ENCODE results near the gene CUL4A.

DNA sequence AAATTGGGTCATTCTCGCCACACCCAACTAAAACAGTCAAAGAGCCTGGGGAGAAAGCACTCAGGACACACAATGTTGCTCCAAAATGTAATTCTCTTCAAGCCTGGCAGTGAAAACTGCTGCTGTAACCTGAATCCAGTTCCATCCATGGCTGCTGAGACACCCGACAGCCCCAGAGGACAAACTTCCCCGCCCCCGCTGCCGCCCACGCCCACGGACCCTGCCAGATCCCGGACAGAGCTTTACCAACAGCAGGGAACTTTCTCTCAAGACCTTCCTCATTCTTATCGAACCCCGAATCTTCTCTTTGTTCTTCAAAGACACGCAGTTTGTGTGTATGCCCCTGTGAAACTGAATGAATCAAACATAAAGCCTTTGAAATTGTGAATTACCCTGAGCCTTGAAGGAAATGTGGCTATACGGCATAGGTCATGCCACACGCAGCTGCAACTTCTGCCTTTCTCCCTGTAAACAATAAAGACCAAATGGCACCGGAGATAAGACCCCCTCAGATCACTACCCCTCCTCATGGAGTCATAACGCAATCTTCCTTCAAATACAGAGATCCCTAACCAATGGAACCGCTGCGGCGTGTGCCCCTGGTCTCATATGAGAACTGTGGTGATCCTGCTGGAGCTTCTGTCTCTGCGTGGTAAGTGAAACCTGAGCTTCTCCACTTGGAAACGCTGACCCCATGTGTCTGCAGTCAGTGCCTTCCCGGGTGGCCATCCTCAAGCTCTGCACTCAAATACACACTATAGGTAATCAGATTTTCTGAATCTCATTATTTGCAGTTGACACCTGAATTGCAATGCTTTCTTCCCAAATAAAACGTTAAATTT is 82.8 kb downstream of the CUL4A start:
- TF ChIP-seq, protein P1, sequence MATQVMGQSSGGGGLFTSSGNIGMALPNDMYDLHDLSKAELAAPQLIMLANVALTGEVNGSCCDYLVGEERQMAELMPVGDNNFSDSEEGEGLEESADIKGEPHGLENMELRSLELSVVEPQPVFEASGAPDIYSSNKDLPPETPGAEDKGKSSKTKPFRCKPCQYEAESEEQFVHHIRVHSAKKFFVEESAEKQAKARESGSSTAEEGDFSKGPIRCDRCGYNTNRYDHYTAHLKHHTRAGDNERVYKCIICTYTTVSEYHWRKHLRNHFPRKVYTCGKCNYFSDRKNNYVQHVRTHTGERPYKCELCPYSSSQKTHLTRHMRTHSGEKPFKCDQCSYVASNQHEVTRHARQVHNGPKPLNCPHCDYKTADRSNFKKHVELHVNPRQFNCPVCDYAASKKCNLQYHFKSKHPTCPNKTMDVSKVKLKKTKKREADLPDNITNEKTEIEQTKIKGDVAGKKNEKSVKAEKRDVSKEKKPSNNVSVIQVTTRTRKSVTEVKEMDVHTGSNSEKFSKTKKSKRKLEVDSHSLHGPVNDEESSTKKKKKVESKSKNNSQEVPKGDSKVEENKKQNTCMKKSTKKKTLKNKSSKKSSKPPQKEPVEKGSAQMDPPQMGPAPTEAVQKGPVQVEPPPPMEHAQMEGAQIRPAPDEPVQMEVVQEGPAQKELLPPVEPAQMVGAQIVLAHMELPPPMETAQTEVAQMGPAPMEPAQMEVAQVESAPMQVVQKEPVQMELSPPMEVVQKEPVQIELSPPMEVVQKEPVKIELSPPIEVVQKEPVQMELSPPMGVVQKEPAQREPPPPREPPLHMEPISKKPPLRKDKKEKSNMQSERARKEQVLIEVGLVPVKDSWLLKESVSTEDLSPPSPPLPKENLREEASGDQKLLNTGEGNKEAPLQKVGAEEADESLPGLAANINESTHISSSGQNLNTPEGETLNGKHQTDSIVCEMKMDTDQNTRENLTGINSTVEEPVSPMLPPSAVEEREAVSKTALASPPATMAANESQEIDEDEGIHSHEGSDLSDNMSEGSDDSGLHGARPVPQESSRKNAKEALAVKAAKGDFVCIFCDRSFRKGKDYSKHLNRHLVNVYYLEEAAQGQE (tag by site-specific recombination; IDR thresholded peaks at IDR 0.05), result no peak
- TF ChIP-seq, protein P2, sequence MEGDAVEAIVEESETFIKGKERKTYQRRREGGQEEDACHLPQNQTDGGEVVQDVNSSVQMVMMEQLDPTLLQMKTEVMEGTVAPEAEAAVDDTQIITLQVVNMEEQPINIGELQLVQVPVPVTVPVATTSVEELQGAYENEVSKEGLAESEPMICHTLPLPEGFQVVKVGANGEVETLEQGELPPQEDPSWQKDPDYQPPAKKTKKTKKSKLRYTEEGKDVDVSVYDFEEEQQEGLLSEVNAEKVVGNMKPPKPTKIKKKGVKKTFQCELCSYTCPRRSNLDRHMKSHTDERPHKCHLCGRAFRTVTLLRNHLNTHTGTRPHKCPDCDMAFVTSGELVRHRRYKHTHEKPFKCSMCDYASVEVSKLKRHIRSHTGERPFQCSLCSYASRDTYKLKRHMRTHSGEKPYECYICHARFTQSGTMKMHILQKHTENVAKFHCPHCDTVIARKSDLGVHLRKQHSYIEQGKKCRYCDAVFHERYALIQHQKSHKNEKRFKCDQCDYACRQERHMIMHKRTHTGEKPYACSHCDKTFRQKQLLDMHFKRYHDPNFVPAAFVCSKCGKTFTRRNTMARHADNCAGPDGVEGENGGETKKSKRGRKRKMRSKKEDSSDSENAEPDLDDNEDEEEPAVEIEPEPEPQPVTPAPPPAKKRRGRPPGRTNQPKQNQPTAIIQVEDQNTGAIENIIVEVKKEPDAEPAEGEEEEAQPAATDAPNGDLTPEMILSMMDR (tag by site-specific recombination; IDR thresholded peaks at IDR 0.05), result no peak
- TF ChIP-seq ZNF423 (tag by site-specific recombination; IDR thresholded peaks at IDR 0.05) (no peak), ZNF621 (tag by site-specific recombination; IDR thresholded peaks at IDR 0.05) (no peak), ZFHX2 (tag by site-specific recombination; conservative IDR thresholded peaks at IDR 0.05) (peak; percentile 94), REPIN1 (tag by site-specific recombination; IDR thresholded peaks at IDR 0.05; ENCODE audit: low read depth) (no peak), ZNF292 (tag by site-specific recombination; IDR thresholded peaks at IDR 0.05; ENCODE audit: borderline replicate concordance, low read depth) (no peak), ZBTB1 (tag by site-specific recombination; IDR thresholded peaks at IDR 0.05) (no peak), ZNF510 (tag by site-specific recombination; IDR thresholded peaks at IDR 0.05; ENCODE audit: insufficient replicate concordance) (no peak), PRDM1 (tag by site-specific recombination; IDR thresholded peaks at IDR 0.05) (peak; percentile 50), ZBTB17 (tag by site-specific recombination; IDR thresholded peaks at IDR 0.05) (peak; percentile 81), ZNF791 (tag by site-specific recombination; IDR thresholded peaks at IDR 0.05) (no peak)
- TF ChIP-seq, protein P3, sequence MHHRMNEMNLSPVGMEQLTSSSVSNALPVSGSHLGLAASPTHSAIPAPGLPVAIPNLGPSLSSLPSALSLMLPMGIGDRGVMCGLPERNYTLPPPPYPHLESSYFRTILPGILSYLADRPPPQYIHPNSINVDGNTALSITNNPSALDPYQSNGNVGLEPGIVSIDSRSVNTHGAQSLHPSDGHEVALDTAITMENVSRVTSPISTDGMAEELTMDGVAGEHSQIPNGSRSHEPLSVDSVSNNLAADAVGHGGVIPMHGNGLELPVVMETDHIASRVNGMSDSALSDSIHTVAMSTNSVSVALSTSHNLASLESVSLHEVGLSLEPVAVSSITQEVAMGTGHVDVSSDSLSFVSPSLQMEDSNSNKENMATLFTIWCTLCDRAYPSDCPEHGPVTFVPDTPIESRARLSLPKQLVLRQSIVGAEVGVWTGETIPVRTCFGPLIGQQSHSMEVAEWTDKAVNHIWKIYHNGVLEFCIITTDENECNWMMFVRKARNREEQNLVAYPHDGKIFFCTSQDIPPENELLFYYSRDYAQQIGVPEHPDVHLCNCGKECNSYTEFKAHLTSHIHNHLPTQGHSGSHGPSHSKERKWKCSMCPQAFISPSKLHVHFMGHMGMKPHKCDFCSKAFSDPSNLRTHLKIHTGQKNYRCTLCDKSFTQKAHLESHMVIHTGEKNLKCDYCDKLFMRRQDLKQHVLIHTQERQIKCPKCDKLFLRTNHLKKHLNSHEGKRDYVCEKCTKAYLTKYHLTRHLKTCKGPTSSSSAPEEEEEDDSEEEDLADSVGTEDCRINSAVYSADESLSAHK (tag by site-specific recombination; IDR thresholded peaks at IDR 0.05), result no peak
- TF ChIP-seq, protein P4, sequence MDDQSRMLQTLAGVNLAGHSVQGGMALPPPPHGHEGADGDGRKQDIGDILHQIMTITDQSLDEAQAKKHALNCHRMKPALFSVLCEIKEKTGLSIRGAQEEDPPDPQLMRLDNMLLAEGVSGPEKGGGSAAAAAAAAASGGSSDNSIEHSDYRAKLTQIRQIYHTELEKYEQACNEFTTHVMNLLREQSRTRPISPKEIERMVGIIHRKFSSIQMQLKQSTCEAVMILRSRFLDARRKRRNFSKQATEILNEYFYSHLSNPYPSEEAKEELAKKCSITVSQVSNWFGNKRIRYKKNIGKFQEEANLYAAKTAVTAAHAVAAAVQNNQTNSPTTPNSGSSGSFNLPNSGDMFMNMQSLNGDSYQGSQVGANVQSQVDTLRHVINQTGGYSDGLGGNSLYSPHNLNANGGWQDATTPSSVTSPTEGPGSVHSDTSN (CRISPR knock-in tag; IDR thresholded peaks at IDR 0.05), result no peak
